HEK293 (cell line): ENCODE data around the gene MYH7B.

Experiments
- GLIS2 ChIP-seq: fragments of 450-650 bp; formaldehyde crosslinking; IDR thresholded peaks from 2 replicates; pipeline ENCODE4 v1.5.1; 2016; ENCODE audit warnings: missing biosample characterization, missing genetic modification characterization
- HOXD13 ChIP-seq: sonication (generic); formaldehyde crosslinking; IDR thresholded peaks from 2 replicates; pipeline ENCODE4 v1.8.0; 2022; ENCODE audit warnings: missing genetic modification reagents, borderline replicate concordance
- KLF1 ChIP-seq: fragments of 450-650 bp; formaldehyde crosslinking; IDR thresholded peaks from 2 replicates; pipeline ENCODE4 v1.5.1; 2016; ENCODE audit warnings: missing biosample characterization, missing genetic modification characterization
- MZF1 ChIP-seq: fragments of 450-650 bp; formaldehyde crosslinking; IDR thresholded peaks from 2 replicates; pipeline ENCODE4 v1.5.1; 2017; ENCODE audit warnings: missing biosample characterization, missing genetic modification characterization, borderline replicate concordance
- SP3 ChIP-seq: fragments of 450-650 bp; formaldehyde crosslinking; IDR thresholded peaks from 2 replicates; pipeline ENCODE4 v1.5.1; 2016; ENCODE audit warnings: missing biosample characterization, missing genetic modification characterization
- SP7 ChIP-seq: fragments of 450-650 bp; formaldehyde crosslinking; IDR thresholded peaks from 2 replicates; pipeline ENCODE4 v1.5.1; 2016; ENCODE audit warnings: missing biosample characterization, missing genetic modification characterization
- YY1 ChIP-seq: fragments of 450-650 bp; formaldehyde crosslinking; IDR thresholded peaks from 2 replicates; pipeline ENCODE4 v1.5.1; 2018; ENCODE audit warnings: missing biosample characterization, missing genetic modification characterization
- ZFHX2 ChIP-seq: fragments of 450-650 bp; formaldehyde crosslinking; conservative IDR thresholded peaks from 2 replicates; pipeline ENCODE4 v1.5.1; 2016; ENCODE audit warnings: missing biosample characterization, missing genetic modification characterization
- ZFP69B ChIP-seq: fragments of 450-650 bp; formaldehyde crosslinking; IDR thresholded peaks from 2 replicates; pipeline ENCODE4 v1.5.1; 2016; ENCODE audit warnings: missing biosample characterization, missing genetic modification characterization
- ZNF140 ChIP-seq: fragments of 450-650 bp; formaldehyde crosslinking; IDR thresholded peaks from 2 replicates; pipeline ENCODE4 v1.5.1; 2016; ENCODE audit warnings: missing biosample characterization, missing genetic modification characterization
- ZNF274 ChIP-seq, 2 experiments: fragments of 200-500 bp in 1 of 2; fragments of 450-650 bp in 1 of 2; sonication (Bioruptor generic) in 1 of 2; formaldehyde crosslinking in 1 of 2; IDR thresholded peaks; 2 replicates each; pipeline versions ENCODE4 v1.5.1 to v1.6.1; 2014 to 2016; ENCODE audit warnings: borderline replicate concordance in 1 of 2, inconsistent platforms in 1 of 2, low read length in 1 of 2, missing biosample characterization in 1 of 2, missing genetic modification characterization in 1 of 2
- ZNF324 ChIP-seq: fragments of 450-650 bp; formaldehyde crosslinking; IDR thresholded peaks from 2 replicates; pipeline ENCODE4 v1.5.1; 2016; ENCODE audit warnings: missing biosample characterization, missing genetic modification characterization
- ZNF416 ChIP-seq: fragments of 450-650 bp; formaldehyde crosslinking; IDR thresholded peaks from 2 replicates; pipeline ENCODE4 v1.5.1; 2016; ENCODE audit warnings: missing biosample characterization, missing genetic modification characterization
- ZNF585B ChIP-seq: fragments of 450-650 bp; formaldehyde crosslinking; IDR thresholded peaks from 2 replicates; pipeline ENCODE4 v1.5.1; 2016; ENCODE audit warnings: missing biosample characterization, missing genetic modification characterization
- ZNF658 ChIP-seq: fragments of 450-650 bp; formaldehyde crosslinking; IDR thresholded peaks from 2 replicates; pipeline ENCODE4; 2016; ENCODE audit warnings: missing biosample characterization, missing genetic modification characterization
- TF ChIP-seq, protein P1 (sequence below): fragments of 450-650 bp; formaldehyde crosslinking; IDR thresholded peaks from 2 replicates; pipeline ENCODE4 v1.5.1; 2016; ENCODE audit warnings: missing biosample characterization, missing genetic modification characterization, borderline replicate concordance
- TF ChIP-seq, protein P2 (sequence below): fragments of 450-650 bp; formaldehyde crosslinking; IDR thresholded peaks from 2 replicates; pipeline ENCODE4 v1.5.1; 2016; ENCODE audit warnings: missing biosample characterization, missing genetic modification characterization
- TF ChIP-seq, protein P3 (sequence below): fragments of 450-650 bp; formaldehyde crosslinking; IDR thresholded peaks from 2 replicates; pipeline ENCODE4 v1.5.1; 2016; ENCODE audit warnings: missing biosample characterization, missing genetic modification characterization
- TF ChIP-seq, protein P4 (sequence below): fragments of 450-650 bp; formaldehyde crosslinking; IDR thresholded peaks from 2 replicates; pipeline ENCODE4 v1.5.1; 2017; ENCODE audit warnings: missing biosample characterization, missing genetic modification characterization
- TF ChIP-seq, protein P5 (sequence below): fragments of 450-650 bp; formaldehyde crosslinking; IDR thresholded peaks from 2 replicates; pipeline ENCODE4 v1.5.1; 2016; ENCODE audit warnings: missing biosample characterization, missing genetic modification characterization
- TF ChIP-seq, protein P6 (sequence below): fragments of 450-650 bp; formaldehyde crosslinking; IDR thresholded peaks from 2 replicates; pipeline ENCODE4 v1.5.1; 2016; ENCODE audit warnings: missing biosample characterization, missing genetic modification characterization
- TF ChIP-seq, protein P7 (sequence below): fragments of 450-650 bp; formaldehyde crosslinking; conservative IDR thresholded peaks from 2 replicates; pipeline ENCODE4 v1.5.1; 2016; ENCODE audit warnings: low read depth, missing biosample characterization, missing genetic modification characterization

MYH7B gene

DNA sequence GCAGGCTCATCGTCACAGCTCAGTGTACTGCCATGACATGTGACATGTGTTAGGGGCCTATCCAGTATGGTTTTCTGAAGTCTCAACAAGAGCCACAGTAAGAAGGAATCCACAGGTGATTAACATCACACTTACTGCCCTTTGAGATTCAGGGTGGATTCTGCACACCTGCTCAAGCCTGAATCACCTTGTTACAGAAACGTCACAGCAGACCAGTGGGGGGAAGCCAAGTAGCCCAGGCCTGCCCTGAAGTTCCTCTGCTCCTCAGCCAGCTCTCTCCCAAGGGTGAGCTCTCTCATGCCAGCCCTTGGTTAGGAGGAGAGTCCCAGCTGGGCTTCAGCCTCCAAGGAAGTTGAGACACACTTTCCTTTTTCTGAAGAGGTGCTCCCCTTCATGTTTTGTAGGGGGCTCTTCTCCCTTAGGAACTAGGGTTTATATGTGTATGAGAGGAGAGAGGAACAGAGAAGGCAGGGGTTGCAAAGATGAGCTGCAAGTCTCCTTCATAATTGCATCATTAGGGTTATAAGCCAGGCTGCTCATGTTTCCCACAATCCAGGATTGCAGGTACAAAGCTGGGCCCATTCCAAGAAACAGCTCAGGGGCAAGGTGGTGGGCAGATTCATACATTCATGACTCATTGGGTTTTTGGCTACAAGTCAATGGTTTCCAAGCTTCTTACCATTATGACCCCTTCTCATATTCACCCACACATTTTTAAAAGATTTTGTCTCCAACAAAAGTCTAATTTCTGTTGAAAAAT, 11.7 kb upstream of the MYH7B start (continued):
- no peak for TF ChIP-seq MZF1
- TF ChIP-seq, protein P1, sequence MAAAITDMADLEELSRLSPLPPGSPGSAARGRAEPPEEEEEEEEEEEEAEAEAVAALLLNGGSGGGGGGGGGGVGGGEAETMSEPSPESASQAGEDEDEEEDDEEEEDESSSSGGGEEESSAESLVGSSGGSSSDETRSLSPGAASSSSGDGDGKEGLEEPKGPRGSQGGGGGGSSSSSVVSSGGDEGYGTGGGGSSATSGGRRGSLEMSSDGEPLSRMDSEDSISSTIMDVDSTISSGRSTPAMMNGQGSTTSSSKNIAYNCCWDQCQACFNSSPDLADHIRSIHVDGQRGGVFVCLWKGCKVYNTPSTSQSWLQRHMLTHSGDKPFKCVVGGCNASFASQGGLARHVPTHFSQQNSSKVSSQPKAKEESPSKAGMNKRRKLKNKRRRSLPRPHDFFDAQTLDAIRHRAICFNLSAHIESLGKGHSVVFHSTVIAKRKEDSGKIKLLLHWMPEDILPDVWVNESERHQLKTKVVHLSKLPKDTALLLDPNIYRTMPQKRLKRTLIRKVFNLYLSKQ = no peak
- TF ChIP-seq, protein P2, sequence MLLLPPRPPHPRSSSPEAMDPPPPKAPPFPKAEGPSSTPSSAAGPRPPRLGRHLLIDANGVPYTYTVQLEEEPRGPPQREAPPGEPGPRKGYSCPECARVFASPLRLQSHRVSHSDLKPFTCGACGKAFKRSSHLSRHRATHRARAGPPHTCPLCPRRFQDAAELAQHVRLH (tag by site-specific recombination) = no peak
- TF ChIP-seq, protein P3, sequence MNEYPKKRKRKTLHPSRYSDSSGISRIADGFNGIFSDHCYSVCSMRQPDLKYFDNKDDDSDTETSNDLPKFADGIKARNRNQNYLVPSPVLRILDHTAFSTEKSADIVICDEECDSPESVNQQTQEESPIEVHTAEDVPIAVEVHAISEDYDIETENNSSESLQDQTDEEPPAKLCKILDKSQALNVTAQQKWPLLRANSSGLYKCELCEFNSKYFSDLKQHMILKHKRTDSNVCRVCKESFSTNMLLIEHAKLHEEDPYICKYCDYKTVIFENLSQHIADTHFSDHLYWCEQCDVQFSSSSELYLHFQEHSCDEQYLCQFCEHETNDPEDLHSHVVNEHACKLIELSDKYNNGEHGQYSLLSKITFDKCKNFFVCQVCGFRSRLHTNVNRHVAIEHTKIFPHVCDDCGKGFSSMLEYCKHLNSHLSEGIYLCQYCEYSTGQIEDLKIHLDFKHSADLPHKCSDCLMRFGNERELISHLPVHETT (tag by site-specific recombination) = no peak
- no peak for TF ChIP-seq ZNF274 (IDR thresholded peaks at IDR 0.05; ENCODE audit: low read length)
- TF ChIP-seq ZNF274 (tag by site-specific recombination; IDR thresholded peaks at IDR 0.05; ENCODE audit: borderline replicate concordance) = no peak
- peak; percentile 15; the same call in 1 of the 2 replicates for TF ChIP-seq SP3 (tag by site-specific recombination)
- no peak for TF ChIP-seq ZNF585B (tag by site-specific recombination)
- TF ChIP-seq, protein P4, sequence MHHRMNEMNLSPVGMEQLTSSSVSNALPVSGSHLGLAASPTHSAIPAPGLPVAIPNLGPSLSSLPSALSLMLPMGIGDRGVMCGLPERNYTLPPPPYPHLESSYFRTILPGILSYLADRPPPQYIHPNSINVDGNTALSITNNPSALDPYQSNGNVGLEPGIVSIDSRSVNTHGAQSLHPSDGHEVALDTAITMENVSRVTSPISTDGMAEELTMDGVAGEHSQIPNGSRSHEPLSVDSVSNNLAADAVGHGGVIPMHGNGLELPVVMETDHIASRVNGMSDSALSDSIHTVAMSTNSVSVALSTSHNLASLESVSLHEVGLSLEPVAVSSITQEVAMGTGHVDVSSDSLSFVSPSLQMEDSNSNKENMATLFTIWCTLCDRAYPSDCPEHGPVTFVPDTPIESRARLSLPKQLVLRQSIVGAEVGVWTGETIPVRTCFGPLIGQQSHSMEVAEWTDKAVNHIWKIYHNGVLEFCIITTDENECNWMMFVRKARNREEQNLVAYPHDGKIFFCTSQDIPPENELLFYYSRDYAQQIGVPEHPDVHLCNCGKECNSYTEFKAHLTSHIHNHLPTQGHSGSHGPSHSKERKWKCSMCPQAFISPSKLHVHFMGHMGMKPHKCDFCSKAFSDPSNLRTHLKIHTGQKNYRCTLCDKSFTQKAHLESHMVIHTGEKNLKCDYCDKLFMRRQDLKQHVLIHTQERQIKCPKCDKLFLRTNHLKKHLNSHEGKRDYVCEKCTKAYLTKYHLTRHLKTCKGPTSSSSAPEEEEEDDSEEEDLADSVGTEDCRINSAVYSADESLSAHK (tag by site-specific recombination) = no peak
- TF ChIP-seq, protein P5, sequence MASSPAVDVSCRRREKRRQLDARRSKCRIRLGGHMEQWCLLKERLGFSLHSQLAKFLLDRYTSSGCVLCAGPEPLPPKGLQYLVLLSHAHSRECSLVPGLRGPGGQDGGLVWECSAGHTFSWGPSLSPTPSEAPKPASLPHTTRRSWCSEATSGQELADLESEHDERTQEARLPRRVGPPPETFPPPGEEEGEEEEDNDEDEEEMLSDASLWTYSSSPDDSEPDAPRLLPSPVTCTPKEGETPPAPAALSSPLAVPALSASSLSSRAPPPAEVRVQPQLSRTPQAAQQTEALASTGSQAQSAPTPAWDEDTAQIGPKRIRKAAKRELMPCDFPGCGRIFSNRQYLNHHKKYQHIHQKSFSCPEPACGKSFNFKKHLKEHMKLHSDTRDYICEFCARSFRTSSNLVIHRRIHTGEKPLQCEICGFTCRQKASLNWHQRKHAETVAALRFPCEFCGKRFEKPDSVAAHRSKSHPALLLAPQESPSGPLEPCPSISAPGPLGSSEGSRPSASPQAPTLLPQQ (tag by site-specific recombination) = peak; percentile 64; the same call in 1 of the 2 replicates
- TF ChIP-seq HOXD13 (CRISPR knock-in tag) = no peak
- no peak for TF ChIP-seq ZNF140 (tag by site-specific recombination)
- no peak for TF ChIP-seq KLF1 (tag by site-specific recombination)
- TF ChIP-seq GLIS2 = no peak
- no peak for TF ChIP-seq ZNF658
- TF ChIP-seq, protein P6, sequence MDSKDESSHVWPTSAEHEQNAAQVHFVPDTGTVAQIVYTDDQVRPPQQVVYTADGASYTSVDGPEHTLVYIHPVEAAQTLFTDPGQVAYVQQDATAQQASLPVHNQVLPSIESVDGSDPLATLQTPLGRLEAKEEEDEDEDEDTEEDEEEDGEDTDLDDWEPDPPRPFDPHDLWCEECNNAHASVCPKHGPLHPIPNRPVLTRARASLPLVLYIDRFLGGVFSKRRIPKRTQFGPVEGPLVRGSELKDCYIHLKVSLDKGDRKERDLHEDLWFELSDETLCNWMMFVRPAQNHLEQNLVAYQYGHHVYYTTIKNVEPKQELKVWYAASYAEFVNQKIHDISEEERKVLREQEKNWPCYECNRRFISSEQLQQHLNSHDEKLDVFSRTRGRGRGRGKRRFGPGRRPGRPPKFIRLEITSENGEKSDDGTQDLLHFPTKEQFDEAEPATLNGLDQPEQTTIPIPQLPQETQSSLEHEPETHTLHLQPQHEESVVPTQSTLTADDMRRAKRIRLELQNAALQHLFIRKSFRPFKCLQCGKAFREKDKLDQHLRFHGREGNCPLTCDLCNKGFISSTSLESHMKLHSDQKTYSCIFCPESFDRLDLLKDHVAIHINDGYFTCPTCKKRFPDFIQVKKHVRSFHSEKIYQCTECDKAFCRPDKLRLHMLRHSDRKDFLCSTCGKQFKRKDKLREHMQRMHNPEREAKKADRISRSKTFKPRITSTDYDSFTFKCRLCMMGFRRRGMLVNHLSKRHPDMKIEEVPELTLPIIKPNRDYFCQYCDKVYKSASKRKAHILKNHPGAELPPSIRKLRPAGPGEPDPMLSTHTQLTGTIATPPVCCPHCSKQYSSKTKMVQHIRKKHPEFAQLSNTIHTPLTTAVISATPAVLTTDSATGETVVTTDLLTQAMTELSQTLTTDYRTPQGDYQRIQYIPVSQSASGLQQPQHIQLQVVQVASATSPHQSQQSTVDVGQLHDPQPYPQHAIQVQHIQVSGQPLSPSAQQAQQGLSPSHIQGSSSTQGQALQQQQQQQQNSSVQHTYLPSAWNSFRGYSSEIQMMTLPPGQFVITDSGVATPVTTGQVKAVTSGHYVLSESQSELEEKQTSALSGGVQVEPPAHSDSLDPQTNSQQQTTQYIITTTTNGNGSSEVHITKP = peak; percentile 71
- TF ChIP-seq SP7 (tag by site-specific recombination) = no peak
- TF ChIP-seq ZFHX2 = peak; percentile 68
- no peak for TF ChIP-seq ZNF416 (tag by site-specific recombination)
- 0 out of 2 replicates have a peak, but pooled peaks have one; percentile 42 for TF ChIP-seq ZFP69B
- TF ChIP-seq YY1 (tag by site-specific recombination) = no peak
- TF ChIP-seq, protein P7, sequence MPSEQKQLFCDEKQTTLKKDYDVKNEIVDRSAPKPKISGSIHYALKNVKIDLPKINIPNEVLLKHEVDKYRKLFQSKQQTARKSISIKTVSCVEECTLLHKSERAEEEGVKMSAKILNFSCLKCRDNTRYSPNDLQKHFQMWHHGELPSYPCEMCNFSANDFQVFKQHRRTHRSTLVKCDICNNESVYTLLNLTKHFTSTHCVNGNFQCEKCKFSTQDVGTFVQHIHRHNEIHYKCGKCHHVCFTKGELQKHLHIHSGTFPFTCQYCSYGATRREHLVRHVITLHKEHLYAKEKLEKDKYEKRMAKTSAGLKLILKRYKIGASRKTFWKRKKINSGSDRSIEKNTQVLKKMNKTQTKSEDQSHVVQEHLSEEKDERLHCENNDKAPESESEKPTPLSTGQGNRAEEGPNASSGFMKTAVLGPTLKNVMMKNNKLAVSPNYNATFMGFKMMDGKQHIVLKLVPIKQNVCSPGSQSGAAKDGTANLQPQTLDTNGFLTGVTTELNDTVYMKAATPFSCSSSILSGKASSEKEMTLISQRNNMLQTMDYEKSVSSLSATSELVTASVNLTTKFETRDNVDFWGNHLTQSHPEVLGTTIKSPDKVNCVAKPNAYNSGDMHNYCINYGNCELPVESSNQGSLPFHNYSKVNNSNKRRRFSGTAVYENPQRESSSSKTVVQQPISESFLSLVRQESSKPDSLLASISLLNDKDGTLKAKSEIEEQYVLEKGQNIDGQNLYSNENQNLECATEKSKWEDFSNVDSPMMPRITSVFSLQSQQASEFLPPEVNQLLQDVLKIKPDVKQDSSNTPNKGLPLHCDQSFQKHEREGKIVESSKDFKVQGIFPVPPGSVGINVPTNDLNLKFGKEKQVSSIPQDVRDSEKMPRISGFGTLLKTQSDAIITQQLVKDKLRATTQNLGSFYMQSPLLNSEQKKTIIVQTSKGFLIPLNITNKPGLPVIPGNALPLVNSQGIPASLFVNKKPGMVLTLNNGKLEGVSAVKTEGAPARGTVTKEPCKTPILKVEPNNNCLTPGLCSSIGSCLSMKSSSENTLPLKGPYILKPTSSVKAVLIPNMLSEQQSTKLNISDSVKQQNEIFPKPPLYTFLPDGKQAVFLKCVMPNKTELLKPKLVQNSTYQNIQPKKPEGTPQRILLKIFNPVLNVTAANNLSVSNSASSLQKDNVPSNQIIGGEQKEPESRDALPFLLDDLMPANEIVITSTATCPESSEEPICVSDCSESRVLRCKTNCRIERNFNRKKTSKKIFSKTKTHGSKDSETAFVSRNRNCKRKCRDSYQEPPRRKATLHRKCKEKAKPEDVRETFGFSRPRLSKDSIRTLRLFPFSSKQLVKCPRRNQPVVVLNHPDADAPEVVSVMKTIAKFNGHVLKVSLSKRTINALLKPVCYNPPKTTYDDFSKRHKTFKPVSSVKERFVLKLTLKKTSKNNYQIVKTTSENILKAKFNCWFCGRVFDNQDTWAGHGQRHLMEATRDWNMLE = peak; percentile 50; the same call in 1 of the 2 replicates
- no peak for TF ChIP-seq ZNF324 (tag by site-specific recombination)
